PC-9 (cell line): ENCODE data around the gene SND1.

ENCODE experiments used
- CTCF ChIP-seq: fragments of 200-600 bp; sonication (generic); conservative IDR thresholded peaks from 2 replicates; pipeline ENCODE4 v1.6.1; 2017; ENCODE audit warnings: mixed run types, antibody characterized with exemption, mild to moderate bottlenecking, moderate library complexity
- EZH2 ChIP-seq: fragments of 200-600 bp; sonication (generic); IDR thresholded peaks from 2 replicates; pipeline ENCODE4 v1.8.0; 2017; ENCODE audit warnings: antibody characterized with exemption, low read depth

- TF ChIP-seq CTCF (no peak), EZH2 (no peak)
Measured at GRCh38 chr7:128117691-128118090, 465.7 kb downstream of the SND1 start.
